ENCODE measurements around the gene LEP.

- TF ChIP-seq ZNF274 (IDR thresholded peaks at IDR 0.05; ENCODE audit: low read depth, low read length) (no peak), SUZ12 (IDR thresholded peaks at IDR 0.05; ENCODE audit: extremely low read depth, insufficient read depth, insufficient read length) (no peak)
These were observed 24.3 kb downstream of the LEP start for GRCh38 chr7:128265156-128265905.

Measured in NT2/D1 (cell line).